GM12892 (cell line): ENCODE measurements around the gene ZFP69.

Source experiments
- POLR2A ChIP-seq: IDR thresholded peaks from 2 replicates; pipeline ENCODE4 v1.6.1; 2011; ENCODE audit warnings: low read depth, low read length, control low read depth
- POLR2AphosphoS5 ChIP-seq: IDR thresholded peaks from 2 replicates; pipeline ENCODE4 v1.6.1; 2011; ENCODE audit warnings: low read depth, low read length, control low read depth

- TF ChIP-seq POLR2A, result no peak
- no peak for TF ChIP-seq POLR2AphosphoS5
Measured at GRCh38 chr1:40431385-40431784, 45.7 kb upstream of the ZFP69 start.
